ENCODE measurements around the gene APBA1.

APBA1 gene

DNA sequence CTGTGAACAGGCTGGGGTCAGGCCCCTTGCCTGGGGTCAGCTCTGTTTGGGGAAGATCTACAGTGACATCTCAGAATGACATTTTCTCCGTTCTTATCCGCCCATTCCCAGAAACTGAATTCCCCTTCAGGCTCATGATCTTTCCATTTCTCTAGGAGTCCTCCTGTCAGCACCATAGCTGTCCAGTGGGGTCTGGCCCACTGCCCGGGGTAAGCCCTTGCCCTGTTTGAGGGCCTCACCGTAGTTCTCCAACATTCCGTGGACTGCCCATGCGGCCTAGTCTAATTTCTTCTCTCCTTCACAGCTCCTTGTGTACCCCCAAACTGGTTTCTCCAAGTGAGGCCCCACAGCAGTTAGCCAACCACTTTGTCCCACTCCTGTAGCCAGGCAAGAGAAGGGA, 278.7 kb downstream of the APBA1 start:
- no peak for DNase-seq (ENCODE audit: low read depth)
- no peak overlapping the region for H3K4me3 ChIP-seq (ENCODE audit: low read depth, low read length)

DNA sequence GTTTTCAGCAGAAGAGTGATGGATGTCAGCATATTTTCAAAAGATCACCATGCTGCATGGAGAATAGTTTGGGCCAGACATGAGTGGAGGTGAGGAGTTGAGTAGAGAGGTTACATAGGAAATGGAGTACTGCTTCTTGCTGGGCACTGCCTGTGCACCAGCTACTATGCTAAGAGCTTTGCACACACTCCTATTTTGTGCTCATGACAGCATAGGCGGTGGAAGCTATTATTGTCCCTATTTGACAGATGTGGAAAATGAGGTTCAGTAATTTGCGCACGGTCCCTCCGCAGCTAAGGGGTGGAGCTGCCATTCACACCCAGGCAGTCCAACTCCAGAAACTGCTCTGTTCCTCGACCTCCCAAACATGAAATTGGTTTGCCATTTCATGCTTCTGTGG, 279.3 kb downstream of the APBA1 start:
- H3K4me3 ChIP-seq (ENCODE audit: low read depth, low read length) = no peak overlapping the region
- no peak for DNase-seq (ENCODE audit: low read depth)

DNA sequence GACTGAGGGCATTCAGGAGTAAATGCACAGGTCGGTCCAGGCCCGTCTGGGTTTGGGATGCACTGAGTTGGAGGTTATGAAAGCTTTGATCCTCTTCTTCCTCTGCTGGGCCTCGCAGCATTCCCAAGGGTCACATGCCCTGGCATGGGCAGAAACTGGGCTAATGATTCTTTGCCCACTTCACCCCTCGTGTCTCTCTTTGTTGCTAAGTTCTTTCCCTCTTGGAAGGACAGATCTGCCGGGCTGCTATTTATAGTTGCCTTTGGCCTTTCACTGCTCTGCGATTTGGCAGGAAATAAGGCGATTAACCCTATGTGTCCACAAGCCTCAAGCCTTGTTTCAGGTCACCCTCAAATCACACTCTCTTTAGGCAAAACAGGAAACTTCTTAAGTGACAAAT, 280.2 kb downstream of the APBA1 start:
- no peak for DNase-seq (ENCODE audit: low read depth)
- no peak overlapping the region for H3K4me3 ChIP-seq (ENCODE audit: low read depth, low read length)

DNA sequence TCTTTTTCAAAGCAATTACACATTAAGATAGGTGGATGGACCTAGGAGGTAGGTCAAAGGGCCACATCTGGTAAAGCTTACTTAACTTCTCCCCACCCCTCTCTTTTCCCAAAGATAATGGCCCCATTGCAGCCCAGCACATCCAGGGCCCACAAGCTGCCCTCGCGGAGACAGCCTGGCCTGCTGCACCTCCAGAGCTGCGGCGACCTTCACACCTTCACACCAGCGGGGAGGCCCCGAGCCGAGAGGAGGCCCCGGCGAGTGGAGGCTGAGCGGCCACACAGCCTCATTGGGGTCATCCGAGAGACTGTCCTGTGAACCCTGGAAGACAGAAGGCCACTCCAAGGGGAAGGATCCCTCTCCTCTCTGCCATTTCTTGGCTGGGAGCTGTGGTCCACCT, 280.7 kb downstream of the APBA1 start:
- no peak for DNase-seq (ENCODE audit: low read depth)
- H3K4me3 ChIP-seq (ENCODE audit: low read depth, low read length) = no peak overlapping the region

DNA sequence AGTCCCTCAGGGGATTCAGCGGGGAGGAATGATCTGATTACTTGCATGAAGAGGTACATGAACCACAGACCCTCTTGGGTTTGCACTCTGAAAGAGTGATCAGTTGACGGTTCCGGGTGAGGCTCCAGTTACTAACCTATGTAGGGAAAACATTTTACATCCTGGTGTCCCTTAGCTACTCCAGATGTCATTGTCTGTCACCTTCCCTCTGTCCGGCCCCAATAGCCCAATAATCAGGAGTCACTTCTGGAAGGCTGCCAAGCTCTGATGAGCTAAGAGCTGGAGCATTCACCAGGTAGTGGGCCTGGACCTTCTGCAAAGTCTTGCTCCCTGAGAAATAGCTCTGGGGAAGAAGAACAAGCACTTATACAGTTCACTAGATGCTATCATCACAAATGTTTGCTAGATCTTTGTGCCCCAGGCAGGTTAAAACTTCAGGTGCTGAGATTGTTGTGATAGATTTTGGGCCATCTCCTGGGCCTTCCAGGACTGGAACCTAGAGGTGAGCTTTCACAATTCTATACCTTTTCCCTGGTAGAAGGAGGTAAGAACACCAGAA, 282.7 kb downstream of the APBA1 start:
- no peak overlapping the region for H3K4me3 ChIP-seq (ENCODE audit: low read depth, low read length)
- no peak for DNase-seq (ENCODE audit: low read depth)

DNA sequence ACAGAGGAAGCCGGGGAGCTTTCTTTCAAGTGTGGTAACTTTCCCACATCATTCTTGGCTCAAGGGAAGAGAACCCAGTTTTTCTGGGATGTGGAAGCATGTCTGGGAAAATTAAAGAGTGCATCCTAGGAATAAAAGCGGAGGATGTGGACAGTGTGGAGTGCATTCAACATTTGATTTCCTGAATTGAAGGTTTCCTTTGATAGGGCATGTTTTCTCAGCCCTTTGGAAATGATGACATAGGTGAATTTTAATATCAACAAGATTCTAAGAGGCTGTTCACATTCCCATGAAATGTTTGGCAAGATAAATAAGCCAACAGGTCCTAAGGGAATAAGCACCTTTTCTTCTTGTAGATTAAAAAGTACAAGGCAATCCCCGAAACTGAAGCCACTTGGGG, 283.6 kb downstream of the APBA1 start:
- no peak for DNase-seq (ENCODE audit: low read depth)
- H3K4me3 ChIP-seq (ENCODE audit: low read depth, low read length) = no peak overlapping the region

DNA sequence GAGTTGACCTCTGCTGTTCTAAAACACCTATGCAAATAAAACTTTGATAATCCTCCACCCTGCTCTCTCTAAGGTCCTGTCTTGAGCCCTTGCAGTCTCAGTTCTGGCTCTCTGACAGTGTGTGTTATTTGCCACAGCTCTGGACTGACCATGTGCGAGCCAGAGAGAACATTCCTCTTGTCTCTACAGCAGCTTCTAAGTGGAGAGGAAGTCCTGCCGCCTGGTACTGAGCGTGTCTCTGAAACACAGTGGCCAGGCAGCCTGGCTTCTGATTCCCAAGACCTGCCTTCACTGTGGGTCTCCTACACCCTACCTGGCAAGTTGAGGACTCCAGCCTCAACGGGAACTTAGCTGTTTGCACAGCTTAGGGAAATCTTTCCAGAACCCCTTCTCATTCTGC, 285.5 kb downstream of the APBA1 start:
- DNase-seq (ENCODE audit: low read depth) = no peak
- H3K4me3 ChIP-seq (ENCODE audit: low read depth, low read length) = no peak overlapping the region

DNA sequence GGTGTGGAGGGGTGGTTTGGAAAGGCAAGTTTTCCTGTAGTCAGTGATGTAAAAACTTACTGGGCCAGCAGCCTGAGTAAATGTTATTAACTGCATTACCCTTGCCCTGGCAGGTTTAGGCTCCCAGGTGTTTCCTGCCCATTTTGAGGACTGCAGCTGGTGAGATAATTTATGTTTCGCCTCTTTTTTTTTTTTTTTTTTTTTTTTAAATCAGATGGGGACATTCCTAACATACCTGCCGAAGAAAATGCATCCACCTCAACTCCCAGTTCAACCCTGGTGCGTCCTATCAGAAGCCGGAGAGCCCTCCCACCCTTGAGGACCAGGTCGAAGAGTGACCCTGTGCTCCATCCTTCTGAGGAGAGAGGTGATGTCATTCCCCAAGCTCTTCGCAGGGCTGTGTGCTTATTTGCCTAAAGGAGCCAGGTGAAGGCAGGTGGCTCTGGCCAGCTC, 286.6 kb downstream of the APBA1 start:
- H3K4me3 ChIP-seq (ENCODE audit: low read depth, low read length) = no peak overlapping the region
- DNase-seq (ENCODE audit: low read depth) = no peak

DNA sequence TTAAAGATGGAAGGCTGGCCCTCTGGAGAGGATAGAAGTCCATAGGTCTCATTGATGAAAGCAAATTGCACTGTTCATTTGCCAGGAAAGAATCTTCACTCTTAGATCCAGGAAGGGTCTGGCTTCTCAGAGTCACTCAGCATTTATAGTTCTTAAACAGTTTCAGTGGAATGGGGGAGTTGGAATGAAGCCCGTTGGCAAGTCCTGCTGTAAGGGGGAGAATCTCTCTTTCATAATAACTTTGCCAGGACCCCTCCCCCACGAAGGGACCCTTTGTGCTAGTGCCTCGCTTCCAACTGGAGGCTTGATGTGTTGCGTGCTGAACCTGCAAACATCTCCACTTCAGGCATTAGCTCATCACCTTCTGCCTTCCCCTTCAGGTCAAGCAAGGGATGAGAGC, 290.0 kb downstream of the APBA1 start:
- no peak for DNase-seq (ENCODE audit: low read depth)
- H3K4me3 ChIP-seq (ENCODE audit: low read depth, low read length) = no peak overlapping the region

DNA sequence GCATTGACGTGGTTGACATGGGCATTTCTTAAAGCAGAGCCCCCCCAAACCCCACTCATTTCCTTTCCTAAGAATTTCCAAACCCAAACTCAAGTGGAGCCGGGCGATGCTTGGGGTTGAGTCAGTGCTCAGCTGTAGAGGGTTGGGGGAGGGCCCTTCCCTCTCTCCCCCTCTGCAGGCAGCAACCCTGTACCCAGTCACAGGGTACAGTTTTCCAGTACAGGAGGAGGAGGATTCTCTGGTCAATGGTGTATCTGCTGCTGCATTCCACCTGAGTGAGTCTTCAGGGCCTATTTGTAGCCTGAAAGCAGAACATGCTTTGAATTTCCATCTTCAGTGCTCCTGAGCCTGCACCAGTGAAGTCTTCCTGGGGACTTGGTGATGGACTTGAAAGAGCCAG, 291.4 kb downstream of the APBA1 start:
- no peak overlapping the region for H3K4me3 ChIP-seq (ENCODE audit: low read depth, low read length)
- DNase-seq (ENCODE audit: low read depth) = no peak

DNA sequence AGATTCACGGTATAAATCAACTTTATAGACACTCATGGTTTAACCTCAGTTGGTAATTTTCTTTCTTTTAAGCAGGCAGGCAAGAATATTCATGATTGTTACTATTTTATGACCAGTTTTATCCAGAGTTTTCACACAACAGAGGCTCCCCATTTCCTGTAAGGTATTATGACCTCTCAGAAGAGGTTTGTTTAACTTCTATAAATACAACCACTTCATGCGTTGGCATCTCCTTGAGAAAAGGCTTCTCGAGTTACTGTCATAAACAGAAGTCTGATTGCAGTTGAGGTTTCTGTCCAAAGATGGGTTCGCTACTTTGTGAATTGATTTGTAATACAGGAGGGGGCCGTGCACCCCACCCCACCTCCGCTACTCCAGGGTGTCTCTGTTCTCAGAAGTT, 291.9 kb downstream of the APBA1 start:
- DNase-seq (ENCODE audit: low read depth) = no peak
- no peak overlapping the region for H3K4me3 ChIP-seq (ENCODE audit: low read depth, low read length)

DNA sequence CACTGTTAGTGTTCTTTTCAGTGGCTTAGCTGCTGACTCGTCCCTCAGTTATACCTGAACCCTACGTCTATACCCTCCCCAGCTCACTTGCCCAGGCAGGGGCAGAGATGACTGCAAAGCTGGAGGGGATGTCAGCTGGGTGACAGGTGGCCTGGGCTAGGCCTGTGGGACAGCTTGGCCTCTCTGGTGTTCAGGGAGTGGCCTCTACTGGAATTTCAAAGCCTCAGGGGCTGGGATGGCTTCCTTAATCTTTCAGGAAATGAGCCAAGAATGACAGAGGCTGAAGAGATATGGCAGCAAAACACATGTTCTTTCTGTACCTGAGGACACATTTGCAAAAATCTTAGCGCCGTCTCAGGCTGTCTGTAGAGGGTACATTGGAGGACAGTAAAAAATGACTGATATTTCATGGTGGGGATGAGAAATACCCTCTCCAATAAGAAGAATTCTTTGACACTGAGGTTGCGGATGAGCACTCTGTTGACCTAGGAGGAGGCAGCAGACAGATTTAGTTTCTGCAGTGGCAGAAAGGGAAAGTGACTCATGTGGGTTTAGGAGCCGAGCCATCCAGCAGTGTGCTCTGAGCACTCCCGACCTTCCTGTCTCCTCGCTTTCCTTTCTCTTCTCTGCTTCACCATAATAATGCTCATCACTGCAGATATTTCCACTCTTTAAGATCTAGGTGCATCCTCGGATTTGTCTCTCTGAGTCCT, 292.7 kb downstream of the APBA1 start:
- peak; percentile 29 for DNase-seq (ENCODE audit: low read depth)
- no peak overlapping the region for H3K4me3 ChIP-seq (ENCODE audit: low read depth, low read length)

DNA sequence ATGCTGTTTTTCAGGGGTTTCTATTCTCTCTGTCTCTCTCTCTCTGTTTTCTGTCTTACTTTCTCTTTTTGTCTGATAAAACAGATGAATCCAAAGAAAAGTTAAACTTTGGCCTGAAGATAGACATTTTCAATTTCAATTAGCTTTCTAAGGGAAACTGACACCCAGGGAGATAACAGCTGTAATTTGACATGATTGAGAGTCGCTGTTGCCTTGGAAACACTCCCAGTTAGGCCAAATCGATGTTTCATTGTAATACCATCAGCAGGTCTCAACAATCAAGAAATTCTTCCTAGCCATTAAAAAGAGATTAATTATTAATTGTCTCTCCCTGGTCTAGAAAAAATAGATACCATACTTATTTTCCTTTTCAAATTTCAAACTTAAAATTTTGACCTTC, 294.2 kb downstream of the APBA1 start:
- DNase-seq (ENCODE audit: low read depth) = no peak
- H3K4me3 ChIP-seq (ENCODE audit: low read depth, low read length) = no peak overlapping the region
